Common myeloid progenitor, CD34-positive (primary cell): ENCODE data around the gene BICDL1.
A peak's percentile ranks its signal among the peaks of the same experiment; 100 is the strongest.

Source experiments
- CTCF ChIA-PET: fragments of 350-600 bp; sonication (Branson Sonifier 250); formaldehyde crosslinking; loops from one replicate; lab custom pipeline; 2021; ENCODE audit warnings: antibody characterized with exemption; lab: Charles Lee
- POLR2A ChIA-PET: fragments of 350-600 bp; sonication (Branson Sonifier 250); formaldehyde crosslinking; loops from one replicate; lab custom pipeline; 2021; ENCODE audit warnings: antibody characterized with exemption; lab: Charles Lee
- DNase-seq, 3 donors: peaks; one replicate each; pipeline versions ENCODE4 v3.0.0 to v3.0.0-alpha.2; 2013
- H3K27ac ChIP-seq, 2 experiments: 1 replicate in 1 of 2; 2 replicates in 1 of 2; pipeline ENCODE4 v1.7.0; 2013; ENCODE audit warnings: inconsistent platforms in 2 of 2, low read length in 2 of 2, mild to moderate bottlenecking in 2 of 2, low read depth in 1 of 2, moderate library complexity in 1 of 2; ENCODE audit not compliant: severe bottlenecking in 2 of 2, insufficient read depth in 1 of 2, poor library complexity in 1 of 2
- H3K27me3 ChIP-seq, 5 experiments: replicated peaks in 2 of 5; 1 replicate in 3 of 5; 2 replicates in 2 of 5; pipeline versions ENCODE4 v1.6.1 to v1.7.0; 2013; ENCODE audit warnings: low read length in 4 of 5, mild to moderate bottlenecking in 2 of 5, moderate library complexity in 2 of 5, inconsistent platforms in 1 of 5; ENCODE audit not compliant: insufficient read depth in 5 of 5, control insufficient read depth in 4 of 5
- H3K36me3 ChIP-seq, 4 experiments: 1 replicate in 2 of 4; 2 replicates in 2 of 4; pipeline versions ENCODE4 v1.6.1 to v1.7.0; 2013; ENCODE audit warnings: low read length in 3 of 4, control low read depth in 1 of 4, mild to moderate bottlenecking in 1 of 4; ENCODE audit not compliant: control insufficient read depth in 4 of 4, insufficient read depth in 4 of 4
- H3K4me1 ChIP-seq, 4 experiments: 1 replicate in 3 of 4; 2 replicates in 1 of 4; pipeline versions ENCODE4 v1.6.1 to v1.7.1; 2013; ENCODE audit warnings: low read length in 3 of 4, mild to moderate bottlenecking in 3 of 4, control low read depth in 1 of 4, inconsistent platforms in 1 of 4, moderate library complexity in 1 of 4; ENCODE audit not compliant: control insufficient read depth in 4 of 4, insufficient read depth in 4 of 4; ENCODE audit errors: control extremely low read depth in 1 of 4
- H3K4me3 ChIP-seq, 7 experiments: 1 replicate in 4 of 7; 2 replicates in 3 of 7; pipeline versions ENCODE4 v1.5.1 to v1.7.0; 2013; ENCODE audit warnings: mild to moderate bottlenecking in 7 of 7, low read length in 6 of 7, moderate library complexity in 6 of 7, inconsistent platforms in 2 of 7, low read depth in 2 of 7, control low read depth in 1 of 7; ENCODE audit not compliant: insufficient read depth in 4 of 7, control insufficient read depth in 1 of 7; ENCODE audit errors: extremely low read depth in 1 of 7
- H3K9me3 ChIP-seq, 5 experiments: 1 replicate in 4 of 5; 2 replicates in 1 of 5; pipeline versions ENCODE4 v1.6.1 to v1.7.1; 2013; ENCODE audit warnings: low read length in 4 of 5, mild to moderate bottlenecking in 2 of 5, inconsistent platforms in 1 of 5, low read depth in 1 of 5, moderate library complexity in 1 of 5; ENCODE audit not compliant: control insufficient read depth in 4 of 5, insufficient read depth in 2 of 5; ENCODE audit errors: control extremely low read depth in 1 of 5
- WGBS: methylation state at CpG from one replicate; pipeline ENCODE4 v1.1.5; 2013; ENCODE audit not compliant: insufficient coverage; 5-methylcytosine and 5-hydroxymethylcytosine counted together

BICDL1 gene

GRCh38 chr12:119989731-119990381, 820 bp downstream of the BICDL1 start:
- ChIA-PET CTCF (interaction anchor here (0.9 to 1.6 kb wide), 3 partner anchors 10 to 97 kb away, joined by 3 to 6 read pairs (median 3); no protein-coding TSS in a partner anchor), POLR2A (interaction anchor here (1.0 kb wide), 1 partner anchor 98 kb away, joined by 4 read pairs; no protein-coding TSS in a partner anchor)
- peak; percentile 55 to 87 (median 84) for DNase-seq
- no peaks in the 10 kb centered on the region for H3K36me3 ChIP-seq
- H3K27ac ChIP-seq: no peak overlapping the region
- H3K27me3 ChIP-seq: peaks cover under 1 to 33% (median 12%) of the 10 kb centered on the region in 5 experiments
- 0% methylated on average over 61 of the region's 79 CpGs for WGBS
- H3K4me1 ChIP-seq: peaks cover 0 to 23% (median 18%) of the 10 kb centered on the region in 4 experiments
- peak overlapping the region in 6 of 7 experiments; percentile 8 to 60 (median 44) for H3K4me3 ChIP-seq
- no peaks in the 10 kb centered on the region for H3K9me3 ChIP-seq

- POLR2A ChIA-PET: no interaction called here
- CTCF ChIA-PET: interaction anchor here (0.9 to 1.6 kb wide), 3 partner anchors 10 to 97 kb away, joined by 3 to 6 read pairs (median 3); no protein-coding TSS in a partner anchor
- H3K36me3 ChIP-seq: no peaks in the 10 kb centered on the region
- no peaks in the 10 kb centered on the region for H3K9me3 ChIP-seq
- peak in 2 of 3 donors; percentile 50 to 60 for DNase-seq
- H3K4me3 ChIP-seq: peak overlapping the region in 2 of 7 experiments; percentile 8 to 60
- WGBS: 0% methylated on average over 2 of the region's 12 CpGs
- peaks cover 0 to 33% (median 12%) of the 10 kb centered on the region in 5 experiments for H3K27me3 ChIP-seq
- H3K27ac ChIP-seq: no peak overlapping the region
- peaks cover 0 to 23% (median 18%) of the 10 kb centered on the region in 4 experiments for H3K4me1 ChIP-seq
Observed at GRCh38 chr12:119990382-119990874, 1.4 kb downstream of the BICDL1 start.

- Histone ChIP-seq H3K27me3 (peaks cover 0 to 25% (median 12%) of the 10 kb centered on the region in 5 experiments), H3K9me3 (no peaks in the 10 kb centered on the region), H3K27ac (no peak overlapping the region), H3K4me1 (peaks cover 0 to 23% (median 18%) of the 10 kb centered on the region in 4 experiments), H3K36me3 (no peaks in the 10 kb centered on the region), H3K4me3 (no peak overlapping the region)
- POLR2A ChIA-PET: no interaction called here
- CTCF ChIA-PET: no interaction called here
- DNase-seq: no peak
- 98% methylated on average over 4 of the region's 5 CpGs for WGBS
Observed at GRCh38 chr12:119992129-119992705, 3.2 kb downstream of the BICDL1 start.

GRCh38 chr12:119994892-119995658, 6.0 kb downstream of the BICDL1 start:
- peaks cover 0 to 6% (median 3%) of the 10 kb centered on the region in 4 experiments for H3K4me1 ChIP-seq
- H3K9me3 ChIP-seq: no peaks in the 10 kb centered on the region
- peaks cover 0 to 22% (median 9%) of the 10 kb centered on the region in 5 experiments for H3K27me3 ChIP-seq
- no peak overlapping the region for H3K4me3 ChIP-seq
- ChIA-PET CTCF (no interaction called here), POLR2A (no interaction called here)
- H3K36me3 ChIP-seq: no peaks in the 10 kb centered on the region
- WGBS: no CpG with 5 or more reads among the region's 3 CpGs
- DNase-seq: no peak
- H3K27ac ChIP-seq: no peak overlapping the region

- CTCF ChIA-PET: no interaction called here
Observed at GRCh38 chr12:119996417-119996816, 7.4 kb downstream of the BICDL1 start.

GRCh38 chr12:119998471-119999245, 9.6 kb downstream of the BICDL1 start:
- ChIA-PET POLR2A (no interaction called here), CTCF (interaction anchor here (1.4 kb wide), 1 partner anchor 12 kb away, joined by 3 read pairs; no protein-coding TSS in a partner anchor)
- no peak overlapping the region for H3K4me3 ChIP-seq
- H3K9me3 ChIP-seq: no peaks in the 10 kb centered on the region
- 95% methylated on average over 11 of the region's 13 CpGs for WGBS
- no peaks in the 10 kb centered on the region for H3K36me3 ChIP-seq
- H3K27me3 ChIP-seq: no peaks in the 10 kb centered on the region
- H3K27ac ChIP-seq: no peak overlapping the region
- no peaks in the 10 kb centered on the region for H3K4me1 ChIP-seq
- DNase-seq: no peak

More at GRCh38 chr12:119996417-119996816, 7.4 kb downstream of the BICDL1 start:
- POLR2A ChIA-PET: no interaction called here
- no peak for DNase-seq
- WGBS: no CpG with 5 or more reads among the region's 1 CpG
- H3K4me3 ChIP-seq: no peak overlapping the region
- H3K9me3 ChIP-seq: no peaks in the 10 kb centered on the region
- H3K27me3 ChIP-seq: peaks cover 0 to 8% (median 0%) of the 10 kb centered on the region in 5 experiments
- H3K36me3 ChIP-seq: no peaks in the 10 kb centered on the region
- no peak overlapping the region for H3K27ac ChIP-seq
- no peaks in the 10 kb centered on the region for H3K4me1 ChIP-seq
